ENCODE measurements around the gene CYP2R1.
A peak's percentile ranks its signal among the peaks of the same experiment; 100 is the strongest.
"Not testable (repeated sequence)": the region's sequence is repeated elsewhere in the genome, so short reads cannot be mapped to it uniquely, and the experiment has no call there.

CYP2R1 gene

DNA sequence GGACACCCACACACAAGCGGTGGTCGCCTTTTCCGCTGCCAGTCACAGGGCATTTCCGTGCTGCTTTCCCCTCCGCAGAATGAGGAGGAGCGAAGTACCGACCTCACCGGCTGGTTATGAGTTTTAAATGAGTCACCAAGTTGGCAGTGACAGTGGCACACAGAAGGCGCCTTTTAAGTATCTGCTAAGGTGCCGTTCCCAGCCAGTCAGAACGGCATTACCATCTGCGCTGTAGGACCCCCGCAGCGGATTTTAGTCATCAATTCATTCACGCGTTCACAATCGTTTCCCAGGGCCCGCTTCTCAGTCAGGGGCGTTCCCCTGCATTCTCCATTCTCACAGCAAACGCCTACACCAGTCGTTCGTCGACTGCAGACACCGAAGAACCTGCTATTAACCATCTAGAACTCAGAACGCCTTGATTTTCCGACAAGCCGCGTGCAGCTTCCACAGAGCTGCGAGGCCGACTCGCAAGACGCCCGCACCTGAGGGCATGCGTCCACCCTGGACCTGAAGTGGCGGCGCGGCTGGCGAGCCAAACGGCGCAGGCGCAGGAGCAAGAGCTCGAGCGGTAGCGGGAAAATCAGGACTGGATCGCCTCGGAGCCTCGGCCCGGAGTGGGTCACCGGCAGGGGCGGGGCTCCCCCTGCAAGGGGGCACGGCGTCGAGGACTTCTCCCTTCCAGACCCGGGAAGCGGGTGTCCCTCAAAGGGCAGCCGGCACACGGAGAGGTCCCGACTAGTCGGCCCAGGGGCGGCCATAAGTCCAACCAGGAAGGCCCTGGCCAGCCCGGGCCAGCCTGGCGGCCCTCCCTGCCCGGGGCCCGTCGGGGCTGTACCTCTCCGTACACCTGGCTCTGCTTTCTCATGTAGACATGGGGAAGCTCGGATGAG is 642 bp downstream of the CYP2R1 start:
- peak; percentile 46 to 65 for DNase-seq

DNA sequence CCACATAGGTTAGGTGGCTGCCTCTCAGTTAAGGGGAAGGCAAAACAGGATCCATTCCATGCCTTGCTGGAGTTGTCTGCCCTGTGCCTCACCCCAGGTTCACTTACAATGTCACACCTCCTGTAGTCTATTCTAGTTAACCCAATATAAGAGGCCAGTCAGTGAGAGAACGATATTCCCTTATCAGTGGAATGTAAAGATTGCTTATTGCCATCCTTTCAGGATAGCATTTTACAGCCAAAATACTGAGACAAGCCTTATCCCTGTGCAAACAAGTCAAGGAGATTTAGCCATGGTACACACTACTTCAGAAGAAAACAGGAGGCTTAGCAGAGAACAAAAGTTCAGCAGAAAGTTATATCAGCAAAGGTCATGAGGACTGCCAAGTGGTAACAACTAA is 5.5 kb downstream of the CYP2R1 start:
- DNase-seq, result no peak

DNA sequence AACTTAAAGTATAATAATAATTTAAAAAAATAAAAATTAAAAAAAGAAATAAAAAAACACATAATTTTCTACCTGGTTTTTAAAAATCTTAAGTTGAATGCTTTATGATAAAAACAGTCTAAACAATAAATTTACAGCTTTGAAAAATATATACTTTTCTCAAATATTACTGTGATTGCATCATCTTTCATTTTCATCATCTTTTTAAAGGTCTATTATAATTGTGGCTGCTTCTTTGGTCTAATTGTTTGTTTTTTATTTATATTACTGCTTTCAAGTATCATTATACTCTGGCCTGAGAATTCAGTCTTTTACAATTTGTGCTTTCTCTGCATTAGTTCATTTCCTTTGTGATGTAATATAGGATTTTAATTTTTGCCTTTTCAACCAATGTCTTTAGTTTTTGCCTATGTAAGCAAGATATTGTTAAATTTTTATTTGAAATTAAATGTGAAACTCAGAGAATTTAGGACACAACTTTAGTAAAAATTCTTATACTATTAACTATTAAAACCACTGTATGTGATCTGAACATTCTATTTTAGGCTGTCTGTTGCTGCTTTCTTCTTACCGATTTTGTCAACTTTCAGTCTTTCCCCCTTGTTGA is 7.3 kb downstream of the CYP2R1 start:
- no peak for DNase-seq

DNA sequence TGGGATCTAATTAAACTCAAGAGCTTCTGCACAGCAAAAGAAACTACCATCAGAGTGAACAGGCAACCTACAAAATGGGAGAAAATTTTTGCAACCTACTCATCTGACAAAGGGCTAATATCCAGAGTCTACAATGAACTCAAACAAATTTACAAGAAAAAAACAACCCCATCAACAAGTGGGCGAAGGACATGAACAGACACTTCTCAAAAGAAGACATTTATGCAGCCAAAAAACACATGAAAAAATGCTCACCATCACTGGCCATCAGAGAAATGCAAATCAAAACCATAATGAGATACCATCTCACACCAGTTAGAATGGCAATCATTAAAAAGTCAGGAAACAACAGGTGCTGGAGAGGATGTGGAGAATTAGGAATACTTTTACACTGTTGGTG is 8.3 kb downstream of the CYP2R1 start:
- DNase-seq, result not testable (repeated sequence)

DNA sequence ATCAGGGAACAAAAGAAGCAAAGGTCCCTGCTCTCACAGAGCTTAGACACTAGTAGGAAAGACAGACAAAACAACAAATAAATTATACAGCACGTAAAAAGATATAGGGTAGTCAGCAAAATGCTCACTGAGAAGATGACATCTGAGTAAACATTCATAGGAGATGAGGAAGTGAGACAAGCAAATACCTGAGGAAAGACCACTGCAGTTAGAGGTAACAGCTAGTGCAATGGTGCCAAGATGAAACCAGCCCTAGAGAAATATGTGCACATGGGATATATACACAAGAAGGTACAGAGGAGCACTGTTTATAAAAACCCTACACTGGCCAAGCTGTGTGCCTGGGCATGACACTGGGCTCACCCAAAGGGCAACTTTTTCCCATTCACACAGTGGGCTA is 9.8 kb downstream of the CYP2R1 start:
- no peak for DNase-seq

DNA sequence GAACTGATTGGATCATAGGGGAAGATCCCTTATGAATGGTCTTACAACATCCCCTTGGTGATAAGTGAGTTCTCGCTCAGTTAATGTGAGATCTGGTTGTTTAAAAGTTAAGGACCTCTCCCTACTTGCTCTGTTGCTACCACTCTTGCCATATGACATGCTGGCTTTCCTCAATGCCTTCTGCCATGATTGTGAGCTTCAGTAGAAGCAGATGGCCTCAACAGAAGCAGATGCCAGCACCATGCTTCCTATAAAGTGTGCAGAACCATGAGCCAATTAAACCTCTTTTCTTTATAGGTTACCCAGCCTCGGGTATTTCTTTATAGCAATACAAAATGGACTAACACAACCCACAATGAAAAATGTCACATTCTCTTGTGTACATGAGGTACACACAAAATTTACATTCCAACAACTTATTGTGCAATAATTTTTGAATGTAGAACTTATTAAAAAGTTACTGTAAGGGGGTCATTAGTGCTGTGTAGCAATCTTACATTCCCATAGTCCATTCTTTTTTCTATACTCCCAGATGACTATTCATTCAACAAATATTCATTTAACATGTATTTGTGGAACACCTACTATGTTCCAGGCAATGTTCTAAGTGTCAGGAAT is 10.3 kb downstream of the CYP2R1 start:
- no peak for DNase-seq

DNA sequence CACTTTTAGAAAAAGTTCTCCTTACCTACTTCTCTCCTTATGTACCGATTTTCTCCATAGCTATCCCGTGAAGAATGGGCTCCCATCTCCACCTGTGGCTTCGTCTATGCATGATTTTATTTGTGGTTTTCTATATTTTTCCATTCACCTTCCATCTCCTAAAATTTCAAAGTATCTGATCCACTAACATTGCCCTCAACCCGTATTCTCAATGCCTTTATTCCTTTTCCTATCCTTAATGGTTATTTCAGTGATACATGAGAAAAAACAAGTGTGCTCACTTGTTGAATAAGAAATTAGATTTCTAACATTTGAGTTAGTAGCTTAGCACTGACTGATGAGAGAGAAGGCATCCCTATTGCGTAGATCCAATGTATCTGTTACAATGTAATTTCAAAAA is 16.9 kb downstream of the CYP2R1 start:
- DNase-seq, result no peak

DNA sequence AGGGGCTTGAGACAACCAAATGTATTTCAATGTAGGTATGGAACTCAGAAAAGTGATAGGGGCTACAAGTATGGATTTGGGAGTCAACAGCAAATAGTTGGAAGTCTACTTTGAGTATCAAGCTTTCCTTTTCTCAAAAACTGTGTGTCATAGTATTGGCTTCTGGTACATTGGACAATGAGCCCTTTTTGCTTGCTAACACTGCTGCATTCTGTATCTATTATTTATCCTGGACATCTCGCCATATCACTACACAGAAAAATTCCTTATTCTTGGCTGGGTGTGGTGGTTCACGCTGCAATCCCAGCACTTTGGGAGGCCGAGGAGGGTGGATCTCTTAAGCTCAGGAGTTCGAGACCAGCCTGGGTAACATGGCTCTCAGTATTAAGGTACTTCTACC is 18.4 kb downstream of the CYP2R1 start:
- DNase-seq, result no peak

DNA sequence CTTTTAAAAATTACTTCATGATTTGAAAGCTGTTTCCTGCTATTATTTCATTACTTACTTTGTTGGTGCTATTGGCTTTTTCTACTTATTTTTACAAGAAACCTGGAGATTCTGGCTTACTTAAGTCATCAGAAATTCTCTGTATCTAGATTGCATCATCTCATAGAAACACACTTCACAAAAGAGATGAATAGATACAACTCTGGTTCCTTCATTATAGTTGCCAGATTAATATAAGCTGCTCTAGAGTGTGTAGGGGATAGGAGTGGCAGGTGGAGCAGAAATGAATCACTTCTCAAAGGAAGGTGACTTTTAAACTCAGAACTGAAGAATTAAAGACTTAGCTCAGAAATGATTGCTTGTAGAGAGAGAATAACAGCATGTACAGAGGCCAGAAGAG is 20.0 kb downstream of the CYP2R1 start:
- DNase-seq, result no peak

DNA sequence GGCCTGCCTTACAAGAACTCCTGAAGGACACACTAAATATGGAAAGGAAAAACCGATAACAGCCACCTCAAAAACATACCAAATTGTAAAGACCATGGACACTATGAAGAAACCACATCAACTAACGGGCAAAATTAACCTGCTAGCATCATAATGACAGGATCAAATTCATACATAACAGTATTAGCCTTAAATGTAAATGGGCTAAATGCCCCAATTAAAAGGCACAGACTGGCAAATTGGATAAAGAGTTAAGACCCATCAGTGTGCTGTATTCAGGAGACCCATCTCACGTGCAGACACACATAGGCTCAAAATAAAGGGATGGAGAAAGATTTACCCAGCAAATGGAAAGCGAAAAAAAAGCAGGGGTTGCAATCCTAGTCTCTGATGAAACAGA is 28.3 kb downstream of the CYP2R1 start:
- not testable (repeated sequence) for DNase-seq

DNA sequence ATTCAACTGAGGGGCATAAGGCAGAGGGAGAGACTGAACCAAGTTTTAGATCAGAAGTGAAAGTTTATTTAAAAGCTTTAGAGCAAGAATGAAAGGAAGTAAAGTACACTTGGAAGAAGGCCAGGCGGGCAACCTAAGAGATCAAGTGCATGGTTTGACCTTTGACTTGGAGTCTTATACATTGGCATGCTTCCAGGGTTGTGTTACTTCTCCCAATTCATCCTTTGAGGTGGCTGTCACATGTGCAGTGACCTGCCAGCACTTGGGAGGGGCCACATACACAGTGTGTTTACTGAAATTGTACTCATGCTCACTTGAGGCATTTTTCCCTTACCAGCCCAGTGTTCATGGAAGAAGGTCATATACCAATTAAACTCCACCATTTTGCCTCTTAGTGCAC is 30.4 kb downstream of the CYP2R1 start:
- DNase-seq, result no peak

DNA sequence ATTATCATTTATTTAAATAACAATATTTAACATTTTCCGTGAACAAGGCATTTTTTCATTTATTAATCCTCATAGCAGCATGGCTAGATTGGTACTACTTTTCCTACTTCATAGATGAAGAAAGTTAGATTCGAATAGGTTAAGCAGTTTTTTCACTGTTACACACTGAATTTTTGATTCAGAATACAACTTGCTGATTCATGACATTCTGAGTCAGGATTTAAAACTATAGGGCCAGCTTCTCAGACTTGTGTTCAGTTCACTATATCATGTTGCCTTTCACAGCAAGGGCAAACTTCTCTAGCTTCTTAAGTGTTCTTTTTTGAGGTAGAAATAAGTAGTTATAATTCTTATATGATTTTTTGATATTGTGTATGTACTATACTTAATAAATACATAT is 31.5 kb downstream of the CYP2R1 start:
- no peak for DNase-seq

DNA sequence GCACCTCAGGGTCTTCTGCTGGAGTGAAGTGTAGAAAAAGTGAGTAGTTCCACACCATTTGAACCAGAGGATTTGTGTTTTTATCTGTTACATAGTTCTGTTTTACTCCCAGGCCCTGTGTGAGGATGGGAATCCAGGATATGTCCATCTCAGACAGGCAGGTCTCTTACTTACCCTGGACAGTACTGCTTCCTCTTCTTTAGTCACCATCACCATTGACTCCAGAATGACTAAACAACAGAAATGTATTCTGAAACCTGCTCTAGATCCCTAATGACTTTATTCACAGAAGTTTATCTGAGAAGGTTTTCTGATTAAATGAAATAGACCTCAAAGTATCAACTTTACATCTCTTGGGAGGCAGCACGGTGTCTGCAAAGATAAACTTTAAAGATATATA is 33.6 kb downstream of the CYP2R1 start:
- no peak for DNase-seq

DNA sequence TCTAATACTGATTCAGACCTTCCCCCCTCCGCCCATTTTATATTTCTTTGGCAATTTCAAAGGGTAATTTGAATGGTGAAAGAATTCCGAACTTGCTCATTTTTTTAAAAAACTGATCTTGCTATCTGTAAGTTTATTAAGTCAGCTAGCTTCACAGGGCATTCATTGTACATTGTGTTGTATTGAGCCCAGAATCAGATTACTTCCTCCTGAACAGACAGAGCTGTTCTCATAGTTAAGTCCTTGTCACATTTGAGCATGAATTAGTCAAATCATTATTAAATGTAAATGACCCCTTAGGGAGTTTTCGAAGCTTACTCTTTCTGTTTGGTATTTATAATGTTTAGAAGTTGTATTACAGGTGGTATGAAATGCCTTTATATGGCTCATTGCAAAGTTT is 34.4 kb downstream of the CYP2R1 start:
- no peak for DNase-seq

DNA sequence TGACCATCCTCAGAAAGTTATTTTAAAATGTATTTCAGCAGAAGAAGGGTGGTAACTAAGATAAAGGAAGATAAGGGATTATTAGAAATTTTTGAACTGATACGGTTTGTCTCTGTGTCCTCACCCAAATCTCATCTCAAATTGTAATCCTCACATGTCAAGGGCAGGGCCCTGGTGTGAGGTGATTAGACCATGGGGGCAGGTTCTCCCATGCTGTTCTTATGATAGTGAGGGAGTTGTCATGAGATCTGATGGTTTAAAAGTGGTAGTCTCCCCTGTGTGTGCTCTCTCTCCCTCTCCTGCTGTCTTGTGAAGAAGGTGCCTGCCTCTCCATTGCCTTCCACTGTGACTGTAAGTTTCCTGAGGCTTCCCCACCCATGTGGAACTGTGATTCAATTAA is 36.1 kb downstream of the CYP2R1 start:
- no peak for DNase-seq

DNA sequence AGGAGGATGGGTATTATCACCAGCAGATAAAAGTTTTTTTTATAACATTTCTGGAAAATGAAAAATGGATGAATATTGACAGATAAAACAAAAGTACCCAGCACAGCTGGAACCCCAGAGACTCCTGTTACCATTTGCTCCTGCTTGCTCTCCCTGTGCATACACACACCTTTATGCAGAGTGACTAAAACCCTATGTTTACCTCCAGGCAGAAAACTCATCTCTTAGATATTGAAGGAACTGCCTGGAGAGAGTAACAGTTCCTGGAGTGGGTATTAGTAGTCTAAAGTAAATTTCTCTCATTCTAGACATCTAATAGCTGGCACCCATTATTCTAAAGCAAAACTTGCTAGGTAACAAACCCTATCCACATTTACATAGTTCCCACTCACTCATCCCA is 38.0 kb downstream of the CYP2R1 start:
- DNase-seq, result no peak

DNA sequence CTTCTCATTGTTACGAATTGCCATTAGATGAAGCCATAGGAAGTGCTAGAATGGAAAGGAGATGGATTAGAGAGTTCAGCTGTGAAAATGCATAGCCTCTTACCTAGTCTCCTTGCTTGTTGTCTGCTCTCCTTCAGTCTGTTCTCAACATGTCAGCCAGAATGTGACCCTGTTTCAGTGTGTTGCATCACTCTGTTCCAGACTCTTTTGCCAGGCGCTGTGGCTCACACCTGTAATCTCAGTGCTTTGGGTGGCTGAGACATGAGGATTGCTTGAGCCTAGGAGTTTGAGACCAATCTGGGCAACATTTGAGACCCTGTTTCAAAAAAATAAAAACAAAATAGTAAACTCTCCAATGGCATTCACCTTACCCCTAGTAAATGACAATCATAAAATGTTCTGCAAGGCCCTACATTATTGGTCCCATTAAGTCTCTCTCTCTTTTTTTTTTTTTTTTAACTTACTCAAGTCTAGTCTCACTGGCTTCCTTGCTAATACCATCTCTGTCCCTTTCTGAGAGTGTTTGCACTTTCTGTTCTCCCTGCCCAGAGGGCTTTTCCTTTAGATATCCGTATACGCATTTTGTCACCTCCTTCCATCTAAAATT is 39.4 kb downstream of the CYP2R1 start:
- DNase-seq, result no peak

DNA sequence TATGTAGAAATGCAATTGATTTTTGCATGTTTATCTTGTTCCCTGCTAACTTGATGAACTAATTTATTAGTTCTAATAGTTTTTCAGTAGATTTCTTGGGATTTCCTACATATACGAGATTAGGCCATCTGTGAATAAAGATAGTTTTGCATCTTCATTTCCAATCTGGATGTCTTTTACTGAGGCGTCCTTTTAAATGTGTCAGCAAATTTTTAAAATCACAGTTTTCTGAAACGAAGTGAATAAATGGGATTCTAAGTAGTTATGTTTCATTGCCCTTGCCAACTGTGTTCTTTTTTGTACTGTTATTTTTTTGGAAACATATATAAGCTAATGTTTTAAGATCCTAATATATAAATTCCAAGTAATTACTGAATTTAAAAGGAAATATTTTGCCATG is 50.0 kb downstream of the CYP2R1 start:
- DNase-seq, result no peak

DNA sequence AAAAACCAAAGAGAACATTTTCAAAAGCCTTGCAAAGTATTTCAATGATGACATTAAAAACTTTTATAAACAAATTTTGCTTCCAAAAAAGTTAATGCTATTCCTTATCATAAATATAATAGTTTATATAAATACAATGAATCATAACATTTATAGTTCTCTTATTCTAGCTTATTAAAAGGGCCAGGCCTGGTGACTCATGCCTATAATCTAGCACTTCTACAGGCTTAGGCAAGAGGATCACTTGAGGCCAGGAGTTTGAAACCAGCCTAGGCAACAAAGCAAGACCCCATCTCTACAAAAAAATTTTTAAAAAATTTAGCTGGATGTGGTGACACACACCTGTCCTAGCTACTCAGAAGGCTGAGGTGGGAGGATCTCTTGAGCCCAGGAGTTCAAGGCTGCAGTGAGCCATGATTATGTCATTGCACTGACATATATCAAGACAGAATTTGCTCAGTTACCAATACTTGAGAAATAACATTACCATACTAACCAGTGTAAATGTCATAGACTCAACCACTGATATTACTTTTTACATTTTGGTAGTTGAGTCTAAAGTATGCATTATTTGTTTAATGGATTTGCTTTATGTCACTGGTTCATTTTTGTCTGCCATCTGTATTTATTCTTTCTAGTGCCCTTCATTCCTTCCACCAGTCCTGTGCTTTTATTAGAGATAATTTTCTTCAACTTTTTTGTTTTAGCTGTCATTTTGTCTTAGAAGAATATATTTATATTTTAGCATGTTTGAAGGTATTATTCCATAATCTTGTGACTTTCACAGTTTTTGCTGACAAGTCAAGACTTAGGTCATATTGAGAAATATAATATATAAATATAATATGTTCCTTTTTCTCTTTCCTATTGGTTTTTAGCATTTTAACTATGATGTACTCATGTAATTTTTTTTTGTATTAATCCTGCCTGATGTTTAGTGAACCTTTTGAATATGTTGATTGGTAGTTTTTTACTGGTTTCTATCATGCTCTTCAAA is 56.2 kb downstream of the CYP2R1 start:
- DNase-seq, result no peak

Measured in SHP77 (cell line).